C4-2B (cell line): ENCODE results near the gene CNGB1.

Experiments used
- H3K27ac ChIP-seq: fragments of 450-650 bp; 2 replicates; pipeline ENCODE4 v1.5.1; 2017
- ZFX ChIP-seq: fragments of 450-650 bp; IDR thresholded peaks from 2 replicates; pipeline ENCODE4 v1.6.1; 2017
- TF ChIP-seq, protein P1 (sequence below): fragments of 450-650 bp; conservative IDR thresholded peaks from 2 replicates; pipeline ENCODE4 v1.5.1; 2017; ENCODE audit warnings: mild to moderate bottlenecking

Gene CNGB1

DNA sequence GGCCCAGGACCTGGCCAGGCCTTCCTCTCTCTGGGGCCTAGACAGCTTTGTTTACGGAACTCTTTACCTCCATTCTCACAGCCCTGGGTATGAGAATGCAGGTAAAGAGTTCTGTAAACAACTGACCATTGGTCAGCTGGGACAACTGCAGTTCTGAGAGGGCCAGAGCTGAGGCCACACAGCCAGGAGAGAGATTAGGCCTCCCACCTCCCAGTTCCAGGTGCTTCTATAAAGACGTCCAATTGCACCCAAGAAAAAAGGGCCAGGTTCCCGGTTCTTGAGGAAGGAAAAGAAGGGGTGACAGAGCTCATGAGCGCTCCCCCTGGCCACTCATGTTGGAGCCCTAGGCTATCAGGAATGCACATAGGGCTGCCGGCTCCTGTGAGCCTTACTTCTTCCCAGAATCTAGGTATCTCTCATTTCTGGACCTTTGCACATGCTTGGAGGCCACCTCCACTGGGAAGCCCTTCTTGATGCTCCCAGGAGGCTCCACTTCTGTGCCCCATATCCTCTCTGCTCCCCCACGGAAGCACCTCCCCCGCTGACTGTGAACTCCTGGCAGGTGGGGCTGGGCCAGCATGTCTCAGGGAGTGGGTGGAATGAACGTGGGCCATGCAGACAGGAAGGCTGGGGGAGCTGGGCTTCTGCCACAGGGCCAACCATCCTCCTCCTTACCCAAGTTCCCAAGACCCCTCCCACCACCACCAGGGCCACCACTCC lies 13.1 kb downstream of the CNGB1 start:
- H3K27ac ChIP-seq: no peak overlapping the region
- TF ChIP-seq, protein P1, sequence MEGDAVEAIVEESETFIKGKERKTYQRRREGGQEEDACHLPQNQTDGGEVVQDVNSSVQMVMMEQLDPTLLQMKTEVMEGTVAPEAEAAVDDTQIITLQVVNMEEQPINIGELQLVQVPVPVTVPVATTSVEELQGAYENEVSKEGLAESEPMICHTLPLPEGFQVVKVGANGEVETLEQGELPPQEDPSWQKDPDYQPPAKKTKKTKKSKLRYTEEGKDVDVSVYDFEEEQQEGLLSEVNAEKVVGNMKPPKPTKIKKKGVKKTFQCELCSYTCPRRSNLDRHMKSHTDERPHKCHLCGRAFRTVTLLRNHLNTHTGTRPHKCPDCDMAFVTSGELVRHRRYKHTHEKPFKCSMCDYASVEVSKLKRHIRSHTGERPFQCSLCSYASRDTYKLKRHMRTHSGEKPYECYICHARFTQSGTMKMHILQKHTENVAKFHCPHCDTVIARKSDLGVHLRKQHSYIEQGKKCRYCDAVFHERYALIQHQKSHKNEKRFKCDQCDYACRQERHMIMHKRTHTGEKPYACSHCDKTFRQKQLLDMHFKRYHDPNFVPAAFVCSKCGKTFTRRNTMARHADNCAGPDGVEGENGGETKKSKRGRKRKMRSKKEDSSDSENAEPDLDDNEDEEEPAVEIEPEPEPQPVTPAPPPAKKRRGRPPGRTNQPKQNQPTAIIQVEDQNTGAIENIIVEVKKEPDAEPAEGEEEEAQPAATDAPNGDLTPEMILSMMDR: no peak
- TF ChIP-seq ZFX: no peak

DNA sequence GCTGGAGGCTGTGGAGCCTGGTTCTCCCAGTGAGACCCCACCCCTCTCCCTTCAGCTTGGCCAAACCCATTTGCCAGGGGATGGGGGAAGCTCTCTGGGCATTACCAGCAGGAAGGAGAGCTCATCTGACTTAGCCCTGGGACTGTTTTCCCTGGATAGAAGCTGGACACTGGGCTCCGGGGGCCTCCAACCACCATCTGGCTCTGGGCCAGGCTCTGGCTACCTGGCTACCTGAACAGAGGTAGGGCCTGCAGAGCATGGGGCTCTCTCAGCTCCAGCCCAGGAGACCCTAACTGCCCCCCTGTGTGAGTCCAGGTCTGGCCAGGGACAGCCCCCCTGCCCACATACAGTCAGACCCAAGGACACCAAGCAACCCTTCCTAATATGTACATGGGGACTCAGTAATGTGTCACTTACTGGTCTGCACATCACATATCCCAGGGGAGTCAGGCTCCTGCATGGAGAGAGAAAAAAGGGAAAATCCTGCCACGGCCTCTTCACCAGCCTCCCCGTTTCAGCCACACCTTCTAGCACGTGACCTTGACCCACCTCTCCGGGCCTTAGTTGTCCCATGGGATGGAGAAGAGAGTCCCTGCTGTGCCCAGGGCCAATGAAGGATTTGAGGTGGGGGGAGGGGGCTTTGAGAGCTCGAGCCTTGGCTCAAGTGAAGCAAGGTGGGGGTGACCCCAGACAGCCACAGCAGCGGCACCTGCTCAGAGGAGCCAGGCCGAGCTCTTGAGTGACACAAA lies 13.8 kb downstream of the CNGB1 start:
- TF ChIP-seq, protein P1: no peak
- no peak for TF ChIP-seq ZFX
- H3K27ac ChIP-seq: no peak overlapping the region

DNA sequence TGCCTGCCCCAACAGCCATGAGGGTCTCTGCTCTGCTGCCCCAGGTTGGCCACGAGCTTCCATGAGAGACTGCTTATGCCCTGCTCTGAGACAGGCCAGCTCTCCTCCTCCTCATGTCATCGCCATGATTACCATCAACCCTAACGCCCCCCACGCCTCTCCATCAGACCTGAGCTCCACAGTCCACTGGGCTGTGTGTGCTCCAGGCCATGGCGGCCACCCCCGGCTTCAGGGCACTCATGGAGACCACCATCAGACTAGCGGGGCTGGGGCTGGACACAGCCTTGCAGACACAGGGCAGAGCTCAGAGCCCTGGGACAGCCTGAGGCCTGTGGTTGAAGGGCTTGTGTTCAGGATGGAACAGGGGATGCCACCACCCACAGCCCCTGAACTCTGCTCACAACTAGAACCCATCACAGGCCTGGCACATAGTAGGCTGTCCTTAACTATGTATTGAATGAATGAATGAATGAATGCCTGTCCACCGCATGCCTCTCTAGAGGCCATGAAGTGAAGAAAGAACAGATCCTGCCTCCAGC lies 14.6 kb downstream of the CNGB1 start:
- no peak overlapping the region for H3K27ac ChIP-seq
- TF ChIP-seq ZFX: no peak
- TF ChIP-seq, protein P1: no peak

DNA sequence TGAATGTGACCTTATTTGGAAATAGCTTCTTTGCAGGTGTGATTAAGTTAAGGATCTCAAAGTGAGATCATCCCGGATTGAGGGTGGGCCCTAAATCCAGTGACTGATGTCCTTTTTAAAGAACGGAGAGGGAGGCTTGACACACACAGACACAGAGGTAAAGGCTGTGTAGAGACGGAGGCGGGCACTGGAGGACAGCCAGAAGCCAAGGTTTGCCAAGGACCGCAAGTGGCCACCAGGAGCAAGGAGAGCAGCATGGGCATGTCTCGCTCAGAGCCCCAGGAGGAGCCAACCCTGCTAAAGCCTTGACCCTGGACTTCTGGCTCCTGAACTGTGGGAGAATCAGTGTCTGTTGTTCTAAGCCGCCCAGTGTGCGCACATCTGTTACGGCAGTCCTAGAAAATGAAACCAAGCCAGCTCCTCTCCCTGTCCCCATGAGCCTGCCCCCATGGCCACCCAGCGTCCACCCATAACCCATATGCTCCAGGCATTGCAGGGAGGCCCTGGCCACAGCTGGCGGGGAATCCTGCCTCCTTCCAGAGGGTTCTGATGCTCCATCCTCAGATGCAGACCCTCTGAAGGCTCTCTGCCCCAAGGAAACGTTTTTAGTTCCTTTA lies 15.2 kb downstream of the CNGB1 start:
- no peak for TF ChIP-seq ZFX
- TF ChIP-seq, protein P1: no peak
- H3K27ac ChIP-seq: no peak overlapping the region

DNA sequence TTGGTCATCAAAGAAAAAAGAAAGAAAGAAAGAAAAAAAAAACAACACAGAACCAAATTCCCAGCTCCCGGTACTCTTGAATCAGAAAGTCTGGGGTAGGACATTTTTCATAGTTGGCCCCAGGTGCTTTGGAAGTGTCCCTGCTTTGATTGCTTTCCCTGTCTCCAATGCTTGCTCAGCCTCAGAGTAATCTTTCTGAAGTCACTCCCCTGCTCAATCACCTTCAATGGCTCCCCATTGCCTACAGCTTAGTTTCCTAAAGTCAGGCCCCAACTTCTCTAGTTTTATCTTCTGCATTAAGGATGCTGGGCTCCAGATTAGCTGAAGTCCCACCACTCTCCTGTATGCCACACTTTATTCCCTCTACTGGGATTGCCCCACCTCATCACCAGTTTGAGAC lies 17.1 kb downstream of the CNGB1 start:
- no peak overlapping the region for H3K27ac ChIP-seq
- TF ChIP-seq ZFX: no peak
- TF ChIP-seq, protein P1: no peak

DNA sequence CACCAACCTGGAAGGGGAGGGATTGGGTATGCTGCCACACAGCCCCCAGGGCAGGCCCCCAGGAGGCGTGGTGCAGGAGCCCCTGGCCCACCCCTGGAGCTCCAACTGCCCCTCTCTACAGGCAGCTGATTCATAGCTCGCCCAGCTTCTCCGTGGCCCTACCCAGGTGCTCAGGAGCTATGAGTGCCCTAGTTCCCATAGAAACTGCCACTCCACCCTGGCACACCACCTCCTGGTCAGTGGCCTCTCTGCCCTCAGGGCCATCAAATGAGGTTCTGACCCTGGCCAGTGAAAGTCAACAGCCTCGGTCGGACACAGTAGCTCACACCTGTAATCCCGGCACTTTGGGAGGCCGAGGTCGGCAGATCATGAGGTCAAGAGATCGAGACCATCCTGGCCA lies 18.0 kb downstream of the CNGB1 start:
- no peak for TF ChIP-seq ZFX
- TF ChIP-seq, protein P1: no peak
- H3K27ac ChIP-seq: no peak overlapping the region
